ENCODE data around the gene ERBB4.

The ERBB4 gene

DNA sequence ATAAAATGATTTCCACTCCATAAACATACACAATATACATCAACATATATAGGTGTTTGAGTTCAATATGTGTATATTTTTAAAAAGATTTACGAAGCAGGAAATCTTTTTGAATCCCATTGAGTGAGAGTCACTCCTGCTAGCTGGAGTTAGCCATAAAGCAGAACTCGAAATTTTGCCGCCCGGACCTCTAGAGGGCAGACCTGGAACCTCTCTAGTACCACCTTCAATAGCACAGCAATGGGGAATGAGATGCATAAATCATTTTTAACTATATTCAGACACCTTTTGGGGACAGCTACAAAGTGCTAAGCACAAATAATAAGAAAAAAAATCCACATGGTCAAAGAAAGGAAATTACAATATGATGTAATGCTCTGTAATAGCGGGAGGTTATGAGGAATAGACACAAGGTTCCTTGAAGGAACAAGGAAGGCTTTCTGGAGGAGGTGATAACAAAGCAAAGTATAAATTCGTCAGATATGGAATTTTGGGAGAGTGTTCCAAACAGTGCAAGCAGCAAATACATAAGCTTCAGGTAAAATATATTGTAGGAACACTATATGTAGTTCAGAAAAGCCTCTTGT is 533.4 kb downstream of the ERBB4 start:
- DNase-seq (ENCODE audit: low read depth) = no peak

DNA sequence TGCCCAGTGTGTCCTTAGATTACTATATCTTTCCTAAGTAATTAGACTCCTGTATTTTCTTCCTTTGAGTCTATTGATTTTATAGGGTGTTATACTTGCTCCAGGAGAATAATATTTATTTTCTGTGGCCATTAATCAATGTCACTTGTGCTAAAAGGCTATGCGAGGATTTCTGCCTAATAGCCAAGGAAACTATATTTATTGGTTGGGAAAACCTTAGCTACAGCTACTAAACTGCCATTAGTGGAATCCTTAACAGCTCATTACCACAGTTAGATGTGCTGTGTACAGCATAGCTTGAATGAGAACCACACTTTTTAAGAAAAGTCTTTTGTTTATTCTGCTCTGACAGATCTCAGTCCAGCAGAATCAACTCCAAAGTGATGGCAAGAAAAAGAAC is 537.3 kb downstream of the ERBB4 start:
- no peak for DNase-seq (ENCODE audit: low read depth)

DNA sequence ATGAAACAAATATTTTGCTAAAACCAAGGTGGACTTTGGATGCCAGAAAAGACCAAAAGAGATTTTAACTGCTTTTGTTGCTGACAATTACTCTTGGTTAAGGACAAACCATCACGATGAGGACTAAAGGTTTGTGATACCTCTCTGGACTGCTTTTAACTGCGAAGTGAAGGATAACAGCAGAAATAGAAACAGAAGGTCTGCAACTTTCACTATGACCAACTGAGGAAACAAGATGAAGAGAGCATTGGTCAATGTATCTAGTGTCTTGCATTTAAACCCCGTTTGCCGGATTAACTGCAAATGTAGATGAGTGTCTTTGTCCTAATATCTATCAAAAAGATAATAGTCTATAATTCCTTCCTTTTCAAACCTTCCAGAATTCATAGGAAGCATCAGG is 541.7 kb downstream of the ERBB4 start:
- no peak for DNase-seq (ENCODE audit: low read depth)

DNA sequence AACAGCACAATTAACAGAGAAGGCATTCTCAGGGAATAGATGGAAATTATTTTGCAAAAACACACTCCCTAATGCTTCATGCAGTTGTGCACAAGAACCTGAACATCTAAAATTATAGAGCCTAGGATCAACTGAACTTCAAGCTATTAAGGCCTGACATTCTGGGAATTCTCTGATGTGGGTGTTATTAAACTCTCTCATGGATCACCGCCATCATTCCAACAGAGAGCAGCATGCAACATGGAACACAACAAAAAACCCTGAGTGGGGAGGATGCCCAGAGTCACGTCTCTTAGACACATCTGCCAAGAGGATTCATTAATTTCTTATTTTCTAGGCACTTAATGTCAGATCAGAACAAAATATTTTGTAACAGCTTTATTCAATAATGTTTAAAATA is 543.8 kb downstream of the ERBB4 start:
- no peak for DNase-seq (ENCODE audit: low read depth)

DNA sequence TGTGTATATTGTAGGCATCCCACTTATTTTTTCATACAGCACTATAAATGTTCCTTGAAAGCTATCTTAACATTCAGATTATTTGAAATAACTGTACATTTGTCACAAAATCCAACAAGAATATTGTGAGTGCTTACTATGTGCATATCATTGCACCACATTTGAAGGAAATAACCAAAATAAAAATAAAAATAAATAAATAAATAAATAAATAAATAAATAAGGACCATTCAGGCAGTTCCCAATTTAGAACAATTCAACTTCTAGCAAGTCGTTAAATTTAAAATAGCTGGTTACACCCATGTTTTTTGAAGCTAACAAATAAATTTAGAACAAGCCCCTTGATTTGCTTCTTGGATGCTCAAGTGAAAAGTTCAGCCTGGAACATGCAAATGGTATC is 548.3 kb downstream of the ERBB4 start:
- no peak for DNase-seq (ENCODE audit: low read depth)

DNA sequence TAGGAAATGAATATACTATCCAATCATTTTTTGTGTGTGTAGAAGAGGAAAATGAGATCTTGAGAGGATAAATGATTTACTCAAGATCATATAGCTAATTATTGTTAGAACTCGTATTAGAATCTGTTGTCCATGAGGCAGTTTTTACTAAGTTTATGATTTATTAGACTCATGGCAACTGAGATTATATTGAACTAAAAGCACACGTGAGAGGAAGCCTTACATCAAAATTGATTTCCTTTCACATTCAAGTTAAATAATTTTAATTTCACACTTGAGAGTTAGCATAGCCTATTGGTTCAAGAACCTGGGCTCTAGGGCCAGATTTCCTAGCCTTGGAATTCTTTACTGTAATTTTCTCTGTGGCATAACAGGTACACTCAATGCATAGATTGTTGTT is 552.3 kb downstream of the ERBB4 start:
- no peak for DNase-seq (ENCODE audit: low read depth)

DNA sequence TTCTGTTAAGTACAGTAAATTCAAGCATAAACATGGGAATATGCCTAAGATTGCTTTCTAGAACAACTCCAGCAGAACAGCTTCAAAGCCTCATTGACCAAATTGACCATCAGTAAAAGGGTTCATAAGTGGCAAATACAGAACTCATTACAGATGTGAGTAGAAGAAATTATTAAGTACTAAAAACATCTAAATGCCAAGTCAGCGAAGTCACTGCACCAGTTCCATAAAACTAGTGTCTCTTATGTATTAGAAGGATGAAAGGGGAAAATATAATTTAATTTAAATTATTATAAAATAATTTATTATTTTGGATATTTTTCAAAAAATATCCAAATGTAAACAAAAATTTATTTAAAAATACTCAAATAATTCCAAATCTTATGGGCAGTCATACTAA is 553.2 kb downstream of the ERBB4 start:
- DNase-seq (ENCODE audit: low read depth) = no peak

DNA sequence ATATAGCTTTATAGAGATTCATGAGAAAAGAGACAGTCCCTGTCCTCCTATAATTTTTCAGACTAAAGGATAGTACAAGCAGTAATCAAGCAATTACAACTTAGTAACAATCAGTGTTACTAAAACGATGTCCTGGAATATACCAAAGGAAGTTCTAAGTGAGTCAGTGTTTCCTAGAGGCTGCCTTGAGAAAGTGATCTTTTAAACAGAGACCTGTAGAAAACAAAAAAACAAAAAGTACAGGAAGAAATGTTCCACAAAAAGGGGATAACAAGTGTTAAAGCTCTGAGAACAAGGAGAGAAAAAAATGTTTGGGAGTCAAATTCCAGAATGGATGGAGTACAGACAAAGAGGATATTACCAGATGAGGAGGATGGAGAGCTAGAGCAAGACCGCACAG is 556.4 kb downstream of the ERBB4 start:
- no peak for DNase-seq (ENCODE audit: low read depth)

DNA sequence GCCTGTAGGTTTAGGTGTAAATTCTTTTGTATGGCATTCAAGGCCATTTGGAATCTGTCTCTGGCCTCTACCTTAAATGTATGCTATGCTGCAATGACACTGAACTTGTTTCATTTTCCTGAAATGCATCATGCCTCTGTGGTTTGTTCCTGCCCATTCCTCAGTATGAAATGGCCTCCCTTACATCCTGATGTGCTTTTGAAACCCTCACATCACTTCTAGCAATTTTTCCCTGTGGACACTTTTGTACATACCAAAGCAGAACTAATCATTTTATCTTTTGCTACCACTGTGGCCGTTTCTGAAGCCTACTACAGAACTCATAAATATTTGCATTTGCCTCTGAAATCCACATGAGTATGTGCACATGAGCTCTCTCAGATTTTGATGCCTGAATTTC is 557.2 kb downstream of the ERBB4 start:
- no peak for DNase-seq (ENCODE audit: low read depth)

DNA sequence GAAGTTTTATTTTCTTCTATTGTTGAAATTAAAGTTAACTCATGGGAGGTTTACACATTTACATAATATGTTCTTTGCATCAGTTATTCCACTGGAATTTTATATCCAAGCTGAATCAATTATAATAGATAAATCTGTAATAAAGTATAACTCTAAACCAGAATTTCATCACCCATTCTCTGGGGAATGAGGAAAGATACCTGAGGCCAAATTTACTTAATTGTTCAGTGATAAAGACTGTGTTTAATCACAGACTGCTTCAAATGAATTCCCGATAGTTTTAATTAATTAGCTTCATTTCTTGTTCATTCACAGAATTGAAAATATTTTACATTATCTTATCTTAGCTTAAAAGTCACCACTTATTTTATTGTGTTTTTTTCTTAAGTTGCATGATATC is 562.5 kb downstream of the ERBB4 start:
- DNase-seq (ENCODE audit: low read depth) = no peak

DNA sequence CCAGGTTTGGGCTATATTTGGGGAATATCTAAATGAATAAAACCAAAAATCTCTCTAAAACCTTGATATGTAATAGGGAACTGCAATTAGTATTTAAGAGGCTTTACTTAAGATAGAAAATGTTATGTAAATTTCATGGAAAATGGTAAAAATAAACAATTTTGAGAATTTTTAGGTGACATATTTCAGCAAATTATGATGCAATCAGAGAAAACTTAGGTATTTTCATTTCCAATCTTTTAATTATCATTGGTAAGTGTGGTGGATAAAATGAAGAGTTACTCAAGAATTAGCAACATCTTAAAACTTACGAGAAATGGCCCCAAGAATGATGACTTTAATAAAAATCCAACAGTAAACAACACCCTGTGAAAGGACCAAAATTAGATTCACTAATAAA is 571.4 kb downstream of the ERBB4 start:
- DNase-seq (ENCODE audit: low read depth) = no peak

DNA sequence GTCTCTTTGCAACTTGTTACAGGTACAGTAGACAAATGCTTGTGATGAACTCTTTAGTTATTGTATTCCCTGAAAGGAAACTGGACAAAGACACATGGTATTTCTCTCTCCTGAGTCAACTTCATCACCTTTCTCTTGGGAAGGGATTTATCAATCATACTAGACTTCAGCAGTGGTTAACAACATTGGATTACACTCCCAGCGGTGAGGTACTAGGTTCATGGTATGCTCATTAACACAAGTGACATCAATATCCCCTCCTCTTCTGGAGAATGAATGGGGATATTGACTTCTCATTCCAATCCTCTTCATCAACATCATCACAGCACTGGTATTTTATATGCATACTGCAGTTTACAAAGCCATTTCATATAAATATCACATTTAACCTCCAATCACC is 574.6 kb downstream of the ERBB4 start:
- DNase-seq (ENCODE audit: low read depth) = no peak

DNA sequence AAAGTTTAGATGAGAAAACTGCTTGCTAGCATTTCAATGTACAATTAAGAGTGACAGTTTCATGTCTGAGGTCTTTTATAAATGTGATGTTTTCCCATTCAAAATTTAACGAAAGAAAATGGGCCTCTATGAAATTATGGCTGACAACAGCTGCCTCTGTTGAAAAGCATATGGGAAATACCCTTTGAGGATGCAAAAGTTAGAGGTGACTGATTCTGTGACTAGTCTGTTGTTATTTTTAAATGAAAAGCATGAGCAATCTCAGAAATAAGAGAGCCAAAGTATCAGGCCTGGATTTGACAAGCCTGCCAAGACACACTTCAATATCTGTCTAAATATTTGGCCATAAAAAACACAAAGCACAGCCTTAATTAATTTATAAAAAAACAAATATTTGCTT is 580.8 kb downstream of the ERBB4 start:
- DNase-seq (ENCODE audit: low read depth) = no peak

DNA sequence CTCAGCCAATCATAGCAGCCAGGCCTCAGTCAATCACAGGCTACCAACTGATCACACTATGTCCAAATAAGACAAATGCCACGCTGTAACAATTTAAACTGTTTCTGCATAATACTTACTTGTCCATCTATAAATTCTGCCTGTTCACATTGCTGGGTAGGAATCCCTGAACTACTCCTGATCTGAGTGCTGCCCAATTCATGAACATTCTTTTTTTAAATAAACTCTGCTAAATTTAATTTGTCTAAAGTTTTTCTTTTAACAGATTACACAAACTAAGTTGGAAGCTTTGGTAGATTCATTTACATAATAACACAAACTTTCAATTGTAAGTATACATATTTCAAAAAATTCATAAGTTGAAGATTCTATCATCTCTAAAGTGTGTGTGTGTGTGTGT is 583.0 kb downstream of the ERBB4 start:
- no peak for DNase-seq (ENCODE audit: low read depth)

DNA sequence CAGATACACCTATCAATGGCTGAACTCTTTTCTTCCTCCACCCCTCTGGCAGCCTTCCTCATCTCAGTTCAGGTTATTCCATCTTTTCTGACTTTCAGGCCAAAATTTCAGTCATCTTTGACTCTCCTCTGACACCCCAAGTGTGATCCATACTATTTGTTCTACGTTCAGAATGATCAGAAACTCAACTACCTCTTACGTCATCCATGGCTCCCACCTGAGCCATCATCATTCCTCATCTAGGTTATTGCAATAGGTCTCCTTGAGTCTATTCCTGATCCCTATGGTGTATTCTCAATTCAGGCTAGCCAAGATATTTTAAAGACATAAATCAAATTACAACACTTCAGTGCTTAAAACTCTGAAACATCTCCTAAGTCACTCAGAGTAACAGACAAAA is 589.7 kb downstream of the ERBB4 start:
- no peak for DNase-seq (ENCODE audit: low read depth)

DNA sequence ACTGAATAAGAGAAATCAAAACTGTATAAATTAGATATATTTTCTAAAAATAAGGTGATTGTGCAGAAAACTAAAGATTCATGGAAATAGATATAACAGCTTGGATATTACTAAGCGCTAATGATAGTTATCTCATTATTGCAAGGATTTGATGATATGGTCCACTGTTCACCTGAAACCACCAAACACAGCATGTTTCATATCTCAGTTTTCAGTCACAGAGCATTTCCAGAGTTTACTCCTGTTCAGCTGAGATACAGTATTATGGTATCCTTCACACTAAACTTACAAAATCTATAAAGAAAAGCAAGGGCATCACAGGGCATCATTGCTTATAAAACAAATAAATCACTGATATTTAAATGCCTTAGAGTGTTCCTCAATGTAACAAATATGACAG is 591.6 kb downstream of the ERBB4 start:
- DNase-seq (ENCODE audit: low read depth) = no peak

DNA sequence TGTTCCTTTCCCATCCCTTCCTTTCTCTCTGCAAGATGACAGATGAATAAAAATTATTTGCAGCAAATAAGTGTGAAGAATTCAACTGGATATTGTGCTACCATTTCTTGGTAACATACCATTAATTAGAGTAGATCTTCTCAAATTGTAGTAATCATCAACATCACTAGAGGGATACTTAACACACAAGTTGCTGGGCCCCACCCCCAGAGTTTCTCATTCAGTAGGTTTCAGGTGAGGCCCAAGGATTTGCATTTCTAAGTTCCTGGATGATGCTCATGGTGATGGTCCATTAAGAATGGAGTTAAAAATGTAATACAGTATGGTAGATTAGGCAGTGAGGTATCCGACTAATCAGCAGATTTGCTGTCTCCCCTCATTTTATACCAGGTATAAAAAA is 594.0 kb downstream of the ERBB4 start:
- no peak for DNase-seq (ENCODE audit: low read depth)

DNA sequence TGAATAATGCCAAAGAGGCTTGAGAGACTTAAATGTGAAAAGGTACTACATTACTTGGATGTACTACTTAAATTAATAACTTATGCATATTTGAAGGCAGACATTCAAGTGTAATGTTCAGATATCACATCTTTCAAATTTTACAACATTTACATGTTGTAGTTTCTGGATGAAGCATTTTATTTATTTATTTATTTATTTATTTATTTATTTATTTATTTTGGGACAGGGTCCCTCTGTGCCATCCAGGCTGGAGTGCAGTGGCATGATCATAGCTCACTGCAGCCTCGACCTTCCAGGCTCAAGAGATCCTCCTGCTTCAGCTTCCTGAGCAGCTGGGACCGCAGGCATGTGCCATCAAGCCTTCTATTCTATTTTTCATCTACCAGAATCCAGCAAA is 596.4 kb downstream of the ERBB4 start:
- no peak for DNase-seq (ENCODE audit: low read depth)

DNA sequence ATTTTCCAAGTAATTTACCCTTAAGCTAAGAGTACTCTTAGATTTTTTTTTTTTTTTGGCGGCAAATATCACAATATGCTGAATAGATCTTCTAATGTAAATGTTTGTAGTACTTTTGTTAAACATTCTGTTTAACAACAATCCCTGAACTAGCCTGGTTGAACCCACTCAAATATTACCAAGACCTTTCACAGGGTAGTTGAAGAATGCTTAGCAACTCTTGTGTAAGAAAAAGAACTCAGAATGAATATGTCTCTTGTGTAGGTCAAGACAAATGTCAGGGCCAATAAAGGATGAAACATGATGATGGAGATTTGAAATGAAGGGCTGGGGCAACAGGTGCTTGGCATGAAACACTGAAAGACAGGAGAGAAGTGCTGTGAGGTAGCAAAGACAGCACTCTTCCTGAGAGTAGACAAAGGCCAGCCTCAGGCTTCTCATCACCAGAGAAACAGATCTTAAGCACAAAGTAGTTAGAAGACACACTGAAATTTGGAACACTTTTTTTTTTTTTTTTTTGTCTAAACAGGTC is 597.3 kb downstream of the ERBB4 start:
- DNase-seq (ENCODE audit: low read depth) = no peak

DNA sequence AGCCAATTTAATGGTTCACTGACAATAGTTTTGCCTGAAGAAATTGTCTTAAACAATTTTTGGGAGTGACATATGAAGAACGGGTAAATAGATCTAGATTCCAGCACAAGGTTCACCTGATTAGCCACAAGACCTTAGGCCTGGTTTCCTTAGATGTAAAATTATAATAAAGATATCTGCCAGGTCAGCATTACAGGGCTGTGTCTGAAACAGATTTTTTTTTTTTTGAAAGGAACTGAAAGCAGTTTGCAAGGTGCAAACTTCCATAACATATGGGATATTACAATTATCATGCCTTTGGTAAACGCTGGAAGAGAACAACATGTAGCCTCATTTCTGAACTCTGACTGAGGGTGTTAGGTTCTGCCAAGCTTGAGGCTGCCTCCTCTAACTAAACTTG is 599.4 kb downstream of the ERBB4 start:
- DNase-seq (ENCODE audit: low read depth) = no peak

DNA sequence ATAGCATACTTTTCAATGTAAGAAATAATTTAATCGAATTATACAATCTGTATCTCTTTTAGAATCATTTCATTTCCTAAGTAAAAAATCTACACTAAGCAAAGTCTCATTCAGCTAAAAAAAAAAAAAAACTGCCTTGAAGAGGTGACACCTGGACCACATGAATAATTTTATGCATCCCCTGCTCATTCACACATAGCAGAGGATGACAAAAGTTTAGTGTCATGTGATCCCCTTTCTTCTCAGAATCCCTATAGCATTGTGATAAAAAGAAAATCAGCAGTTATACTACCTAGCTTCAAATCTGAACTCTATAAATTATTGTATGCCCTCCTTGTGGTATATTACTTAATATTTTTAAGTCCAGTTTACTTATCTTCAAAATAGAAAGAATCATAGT is 603.8 kb downstream of the ERBB4 start:
- no peak for DNase-seq (ENCODE audit: low read depth)

DNA sequence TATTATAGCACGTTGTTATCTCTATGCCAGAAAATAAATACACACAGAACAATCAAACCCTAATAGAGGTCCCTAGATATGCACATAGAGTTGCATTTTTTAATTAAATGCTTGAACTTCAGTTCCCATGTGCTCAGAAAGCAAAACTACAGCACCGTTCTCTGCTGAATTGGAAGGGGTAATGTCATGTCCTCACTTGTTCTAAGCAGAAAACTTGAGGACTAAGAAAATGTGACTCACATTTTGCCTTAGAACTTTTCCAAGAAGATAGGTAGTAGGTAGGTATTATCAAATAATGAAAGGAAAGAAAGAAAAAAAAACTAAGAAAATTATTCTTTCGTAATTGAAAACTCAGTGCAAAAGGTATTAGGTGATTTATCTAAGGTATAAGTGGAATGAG is 607.3 kb downstream of the ERBB4 start:
- no peak for DNase-seq (ENCODE audit: low read depth)

DNA sequence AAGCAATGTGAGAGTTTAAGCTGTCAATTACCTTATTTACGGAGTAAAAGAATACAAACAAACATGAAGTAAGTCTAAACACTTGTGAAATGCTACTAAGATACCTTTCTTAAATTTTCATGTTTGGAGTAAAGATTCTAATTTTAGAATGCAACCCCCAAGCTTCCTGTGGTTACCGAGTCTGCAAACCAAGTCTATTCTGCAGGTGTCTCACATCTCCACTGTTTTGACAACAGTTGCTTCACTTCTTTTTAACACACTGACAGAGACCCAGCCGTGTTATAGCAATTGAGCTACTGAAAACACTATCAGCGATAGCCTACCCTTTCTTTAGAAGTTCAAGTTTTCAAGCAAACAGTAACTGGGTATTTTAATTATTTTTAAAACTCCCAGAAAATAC is 608.3 kb downstream of the ERBB4 start:
- no peak for DNase-seq (ENCODE audit: low read depth)

DNA sequence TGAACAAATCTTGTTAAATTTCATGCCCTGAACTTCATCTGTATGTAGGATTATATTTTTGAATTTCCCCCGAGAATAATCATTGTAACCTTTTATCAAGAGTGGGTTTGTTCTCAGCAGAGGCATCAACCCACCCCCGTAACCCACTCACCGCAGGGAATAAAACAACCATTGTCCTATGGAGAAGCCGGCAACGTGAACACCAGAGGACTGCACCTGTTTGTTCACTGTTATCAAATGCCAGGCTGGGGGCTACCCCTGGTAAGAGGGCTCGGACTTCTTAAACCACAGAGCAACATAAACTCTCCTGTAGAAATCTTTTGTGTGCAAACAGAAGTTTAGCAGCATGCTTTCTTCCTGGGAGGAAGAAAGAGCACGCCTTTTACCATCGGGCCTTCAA is 610.4 kb downstream of the ERBB4 start:
- DNase-seq (ENCODE audit: low read depth) = no peak

DNA sequence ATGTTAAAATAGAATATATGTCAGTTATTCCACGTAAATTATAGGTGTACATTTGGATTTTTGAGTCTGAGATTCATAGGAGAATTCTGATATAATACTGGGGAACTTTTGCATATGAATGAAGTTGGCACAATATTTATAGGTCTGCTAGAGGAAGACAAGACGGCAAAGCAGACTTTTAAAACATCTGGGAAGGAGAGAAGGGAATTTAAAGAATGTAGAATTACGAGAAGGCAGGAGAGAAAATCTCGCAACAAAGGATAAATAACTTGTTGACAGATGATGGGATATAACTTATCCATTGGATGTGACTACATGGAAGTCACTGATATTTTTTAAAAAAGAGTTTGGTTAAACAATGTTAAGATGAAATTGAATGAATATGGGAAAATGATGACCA is 615.6 kb downstream of the ERBB4 start:
- no peak for DNase-seq (ENCODE audit: low read depth)
